DLD1 (cell line): Measurements from ENCODE around the gene DGKZ.

ENCODE experiments used
- in situ Hi-C: cut with HindIII; loops from 2 replicates; pipeline ENCODE4 v1.10.0; 2017; ENCODE audit warnings: low sequenced_read_pairs

DGKZ gene

DNA sequence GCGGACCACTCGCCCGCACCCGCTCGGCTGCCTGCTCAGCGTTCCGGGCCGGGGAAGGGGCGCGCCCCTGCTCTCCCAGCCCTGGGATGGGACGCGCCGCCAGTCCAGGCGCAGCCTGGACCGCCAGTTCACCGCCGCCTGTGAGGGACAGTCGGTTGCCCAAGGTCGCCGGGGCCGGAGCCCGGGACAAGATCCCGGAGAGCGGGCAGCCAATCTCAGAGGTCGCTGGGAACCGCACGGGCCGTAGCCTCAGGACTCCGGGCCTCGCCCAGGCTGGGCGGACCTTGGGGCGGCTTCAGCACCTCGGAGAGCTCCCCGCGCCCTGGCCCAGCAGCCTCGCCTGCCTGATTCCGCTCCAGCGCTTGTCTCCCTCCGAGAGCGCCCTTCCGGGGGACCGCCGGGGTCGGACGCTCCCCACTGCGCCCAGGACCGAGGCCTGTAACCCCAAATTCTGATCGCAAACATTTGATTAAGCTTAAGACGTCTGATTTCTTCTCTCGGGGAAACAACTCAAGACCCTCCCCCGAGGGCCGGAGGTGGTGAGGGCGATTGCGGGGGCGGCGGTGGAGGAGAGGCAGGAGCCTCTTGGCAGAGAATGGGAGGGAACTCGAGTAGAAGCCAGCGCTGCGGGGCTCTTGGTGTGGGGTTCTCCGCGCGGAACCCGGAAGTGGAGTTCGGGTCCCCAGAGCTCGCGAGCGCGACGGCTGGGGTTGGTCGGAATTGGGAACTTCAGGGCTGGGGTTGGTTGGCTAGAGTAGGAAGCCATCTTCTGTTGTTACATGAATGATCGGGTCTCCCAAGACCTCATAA, 45.4 kb downstream of the DGKZ start:
- in situ Hi-C loops = no loop called here

DNA sequence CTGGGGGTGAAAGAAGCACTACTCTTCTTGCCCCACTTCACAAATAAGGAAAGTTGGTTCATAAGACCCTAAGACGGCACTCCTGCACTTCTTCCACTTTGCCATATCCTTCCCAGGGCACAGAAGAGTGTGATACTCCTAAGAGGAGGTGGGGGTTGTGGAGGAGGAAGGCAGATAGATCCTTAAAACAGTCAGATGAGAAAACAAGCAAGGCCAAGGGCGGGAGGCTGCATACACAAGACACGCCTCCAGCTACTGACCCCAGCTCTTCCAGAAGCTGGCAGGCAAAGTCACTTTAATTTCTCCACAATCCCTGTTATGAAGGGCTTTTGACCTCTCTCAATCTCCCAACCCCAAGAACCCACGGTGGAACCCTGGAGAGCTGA, 46.0 kb downstream of the DGKZ start:
- in situ Hi-C loops = no loop called here

DNA sequence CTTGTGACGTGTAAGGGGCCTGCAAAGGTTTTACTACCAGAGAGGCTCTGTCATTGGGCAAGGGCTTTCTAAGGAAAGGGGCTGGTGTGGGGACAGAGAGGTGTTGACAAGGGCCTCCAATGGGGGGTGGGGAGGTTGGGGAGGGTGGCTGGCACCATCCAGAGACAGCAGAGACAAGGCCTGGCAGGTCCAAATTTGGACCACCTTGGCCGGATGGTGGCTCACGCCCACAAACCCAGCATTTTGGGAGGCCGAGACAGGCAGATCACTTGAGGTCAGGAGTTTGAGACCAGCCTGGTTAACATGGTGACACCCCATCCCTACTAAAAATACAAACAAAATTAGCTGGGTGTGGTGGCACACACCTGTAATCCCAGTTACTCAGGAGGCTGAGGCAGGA, 46.5 kb downstream of the DGKZ start:
- in situ Hi-C loops = no loop called here

DNA sequence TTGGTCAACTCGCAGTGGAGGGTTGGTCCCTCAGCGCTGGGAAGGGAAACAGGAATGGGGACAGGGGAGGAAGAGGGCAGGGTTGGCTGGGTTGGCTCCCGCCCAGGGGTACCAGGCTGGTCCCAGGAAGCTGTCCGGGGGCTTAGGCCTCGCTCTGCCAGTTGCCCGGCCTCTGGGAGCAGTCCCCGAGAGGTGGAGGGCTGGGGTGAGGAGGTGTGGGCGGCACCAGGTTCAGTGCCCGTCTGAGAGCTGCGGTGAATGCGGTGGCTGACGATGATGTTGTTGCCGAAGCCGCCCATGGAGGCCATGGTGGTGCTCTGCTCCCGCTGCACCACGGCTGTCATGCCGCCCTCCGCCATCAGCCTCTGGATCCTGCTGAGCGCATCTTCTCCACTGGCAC, 50.3 kb downstream of the DGKZ start:
- in situ Hi-C loops = no loop called here

DNA sequence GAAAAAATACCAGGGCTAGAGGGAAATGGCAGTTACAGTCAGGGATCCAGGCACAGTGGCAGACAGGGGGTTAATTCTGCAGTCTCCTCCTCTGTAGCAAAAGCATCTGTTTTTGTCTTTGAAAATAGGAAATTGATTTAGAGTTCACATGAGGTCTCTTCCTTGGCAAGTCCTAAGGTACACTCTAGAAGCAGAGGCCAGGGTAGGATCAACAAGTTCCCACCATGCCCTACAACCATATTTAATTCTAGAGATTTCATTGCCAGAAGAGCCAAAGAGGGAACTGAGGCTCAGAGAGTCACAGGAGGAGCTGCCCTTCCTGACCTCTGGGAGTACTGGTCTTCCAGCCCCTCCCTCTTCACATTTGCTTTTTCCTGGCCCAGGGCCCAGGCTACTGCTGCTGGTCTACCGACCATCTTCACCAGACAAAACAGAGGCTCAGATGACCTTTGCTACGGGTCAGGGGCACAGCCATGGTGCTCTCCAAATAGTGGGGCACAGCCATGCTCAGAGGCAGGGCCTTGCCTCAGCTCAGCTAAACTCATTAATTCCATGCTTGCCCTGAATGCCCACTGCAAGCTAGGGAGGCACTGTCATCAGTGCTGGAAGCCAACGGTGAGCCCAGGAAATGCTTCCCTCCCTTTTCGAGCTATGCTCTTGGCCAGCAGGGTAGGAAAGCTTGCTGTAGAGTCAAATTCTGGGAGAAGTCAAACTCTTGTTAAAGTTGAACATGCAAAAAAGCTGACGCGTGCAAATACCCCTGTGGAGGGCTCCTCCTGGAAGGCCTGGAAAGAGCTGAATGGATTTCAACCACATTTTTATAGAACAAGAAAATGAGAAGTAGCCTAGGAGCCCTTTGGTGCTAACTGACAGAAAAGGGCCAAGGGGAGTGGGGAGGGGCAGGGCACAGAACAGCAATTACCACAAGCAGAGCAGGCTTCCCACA, 56.0 kb downstream of the DGKZ start:
- in situ Hi-C loops = no loop called here

DNA sequence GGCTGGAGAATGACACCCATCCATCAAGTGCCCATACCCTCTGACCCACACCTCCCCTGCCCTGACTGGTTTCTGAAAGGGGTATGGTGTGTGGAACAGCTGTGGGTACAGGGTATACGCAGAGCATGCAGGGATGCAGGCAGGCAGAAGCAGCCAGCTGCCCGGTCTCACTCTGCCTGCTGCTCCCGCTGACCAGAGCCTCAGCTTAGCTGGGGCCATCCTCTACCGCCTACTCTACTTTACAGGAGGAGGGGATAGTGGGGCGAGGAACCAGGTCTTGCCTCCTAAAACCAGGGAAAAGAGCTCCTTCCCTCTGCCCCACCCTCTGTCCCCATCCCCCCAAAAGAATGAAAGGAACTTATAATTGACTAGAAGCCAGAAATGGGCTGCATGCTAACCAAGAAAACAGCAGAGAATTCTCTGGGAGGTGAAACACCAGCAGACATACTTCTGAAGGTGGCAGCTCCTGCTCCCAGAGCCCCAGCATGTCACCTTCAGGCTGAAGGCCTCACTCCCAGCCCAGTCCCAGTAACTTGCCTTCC, 57.3 kb downstream of the DGKZ start:
- in situ Hi-C loops = no loop called here

DNA sequence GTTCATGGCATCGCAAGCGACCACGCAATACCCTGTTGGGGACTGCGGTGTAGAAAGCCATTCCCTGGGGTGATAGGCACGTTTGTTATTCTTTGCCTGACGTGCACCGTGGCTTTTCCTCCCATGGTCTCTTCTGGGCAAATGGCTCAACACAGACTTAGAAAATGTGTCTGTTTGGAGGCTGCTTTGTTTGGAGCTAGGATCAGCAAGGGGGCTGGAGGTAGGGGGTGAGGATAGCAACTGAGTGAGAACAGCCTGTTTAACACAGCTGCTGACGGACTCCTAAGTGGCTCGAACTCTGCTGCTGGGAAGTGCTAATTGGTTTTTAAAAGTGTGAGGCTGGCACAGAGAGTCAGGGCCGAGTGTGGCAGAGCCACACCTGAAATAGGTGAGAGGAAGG, 60.4 kb downstream of the DGKZ start:
- in situ Hi-C loops = no loop called here

DNA sequence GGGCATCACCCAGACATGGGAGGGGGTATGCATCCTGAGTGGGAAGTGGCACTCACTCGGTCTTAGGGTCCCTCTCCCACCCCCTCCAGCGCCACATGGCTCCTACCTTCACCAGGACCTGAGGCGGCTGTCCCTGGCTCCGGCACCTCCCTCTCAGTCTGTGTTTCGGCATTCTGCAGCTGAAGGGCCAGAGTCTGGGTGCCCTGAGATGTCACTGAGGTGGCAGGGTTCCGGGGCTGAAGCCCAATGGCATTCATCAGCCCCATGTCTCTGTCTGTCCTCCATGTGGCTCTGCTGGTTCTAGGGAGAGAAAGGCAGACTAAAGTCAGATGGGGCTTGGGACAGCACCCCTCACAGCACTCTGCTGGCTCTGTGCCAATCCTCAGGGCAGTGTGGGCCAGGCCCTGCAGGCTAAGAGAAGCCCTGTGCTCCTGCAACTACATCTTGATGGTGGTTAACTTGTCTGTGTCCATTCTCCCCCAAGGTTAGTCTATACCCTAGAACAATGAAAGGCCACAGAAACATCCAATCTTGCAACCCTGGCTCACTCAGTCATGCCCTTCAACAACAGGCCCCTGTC, 61.2 kb downstream of the DGKZ start:
- in situ Hi-C loops = no loop called here

DNA sequence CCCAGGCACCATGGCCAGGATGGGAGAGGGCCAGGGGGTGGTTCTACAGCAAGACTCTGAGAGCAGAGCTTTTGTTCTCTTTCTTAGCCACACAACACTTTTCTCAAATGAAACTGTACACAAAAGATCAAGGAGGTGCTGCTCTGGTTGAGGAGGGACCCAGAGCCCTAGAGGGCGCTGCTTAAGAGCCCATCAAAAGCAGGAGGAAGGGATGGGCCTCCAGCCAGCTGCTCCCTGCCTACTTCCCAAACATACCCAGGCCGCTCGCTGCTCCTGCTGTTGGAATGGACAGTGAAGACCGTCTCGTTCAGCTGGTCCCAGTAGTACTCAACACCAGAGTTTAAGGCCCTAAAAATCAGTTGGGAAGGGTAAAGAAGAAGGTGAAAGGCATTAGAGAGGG, 62.8 kb downstream of the DGKZ start:
- in situ Hi-C loops = no loop called here

DNA sequence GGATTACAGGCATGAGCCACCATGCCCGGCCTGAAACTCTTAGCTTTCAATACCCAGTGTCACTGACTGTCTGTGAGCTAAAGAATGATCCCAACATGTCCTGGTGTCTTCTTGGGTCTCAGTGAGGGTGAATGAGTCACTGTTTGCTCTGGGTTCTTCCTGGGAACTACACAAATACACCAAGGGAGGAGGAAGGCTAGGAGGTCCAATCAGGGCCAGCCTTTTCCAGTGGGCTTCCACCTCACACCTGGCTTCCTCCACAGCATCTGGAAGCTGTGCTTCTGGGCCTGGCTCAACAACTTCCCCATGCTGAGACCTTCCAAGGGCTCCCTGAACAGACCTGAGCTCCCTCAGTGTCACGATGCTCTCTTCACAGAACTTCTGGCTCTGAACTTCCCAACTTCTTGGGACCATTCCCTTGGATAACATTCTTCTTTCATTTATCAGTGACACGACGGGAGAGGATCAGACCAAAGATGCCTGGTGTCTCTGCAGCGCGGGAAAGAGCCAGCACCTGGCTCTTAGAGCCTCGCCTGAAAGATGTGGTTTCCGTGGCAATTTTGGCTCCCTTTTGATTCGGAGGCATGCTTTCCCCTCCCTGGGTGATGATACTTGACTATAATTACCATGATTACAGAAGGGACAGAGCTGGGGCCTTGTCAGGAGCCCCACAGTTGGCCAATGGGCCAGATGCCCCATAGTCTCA, 66.7 kb downstream of the DGKZ start:
- in situ Hi-C loops = no loop called here

DNA sequence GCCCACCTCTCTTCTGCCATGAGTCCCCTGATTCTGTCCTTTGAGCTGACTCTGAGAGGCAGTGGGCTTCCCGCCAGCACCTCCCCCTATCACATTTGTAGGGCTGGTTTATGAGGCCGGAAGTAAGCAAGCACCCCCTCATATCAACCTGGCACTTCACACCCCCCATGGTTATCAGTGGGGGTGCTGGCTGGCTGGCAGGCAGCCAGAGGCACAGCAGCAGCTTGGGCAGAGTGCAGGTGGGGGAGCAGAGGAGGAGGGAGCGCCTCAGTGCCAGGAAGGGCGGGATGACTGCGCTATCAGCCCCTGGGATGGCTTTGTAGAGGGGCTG, 67.2 kb downstream of the DGKZ start:
- in situ Hi-C loops = no loop called here

DNA sequence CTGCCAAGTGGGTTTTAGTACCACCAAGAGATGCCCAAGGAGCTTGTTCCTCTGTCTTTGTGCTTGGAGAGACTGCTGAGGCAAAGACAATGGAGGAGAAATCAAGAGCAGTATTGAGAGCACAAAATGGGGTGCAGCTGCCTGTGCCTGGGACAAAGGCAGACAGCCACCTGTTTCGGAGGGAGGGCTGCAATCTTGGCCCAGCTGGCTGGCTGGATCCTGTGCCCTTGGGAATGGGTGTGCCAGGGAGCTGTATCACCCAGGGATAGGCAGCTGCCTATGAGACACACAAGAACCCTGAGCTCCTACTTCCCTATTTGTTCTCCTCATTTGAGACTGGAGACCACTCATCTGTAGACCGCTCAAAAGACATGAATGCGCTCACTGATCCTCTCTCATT, 67.6 kb downstream of the DGKZ start:
- in situ Hi-C loops = no loop called here

DNA sequence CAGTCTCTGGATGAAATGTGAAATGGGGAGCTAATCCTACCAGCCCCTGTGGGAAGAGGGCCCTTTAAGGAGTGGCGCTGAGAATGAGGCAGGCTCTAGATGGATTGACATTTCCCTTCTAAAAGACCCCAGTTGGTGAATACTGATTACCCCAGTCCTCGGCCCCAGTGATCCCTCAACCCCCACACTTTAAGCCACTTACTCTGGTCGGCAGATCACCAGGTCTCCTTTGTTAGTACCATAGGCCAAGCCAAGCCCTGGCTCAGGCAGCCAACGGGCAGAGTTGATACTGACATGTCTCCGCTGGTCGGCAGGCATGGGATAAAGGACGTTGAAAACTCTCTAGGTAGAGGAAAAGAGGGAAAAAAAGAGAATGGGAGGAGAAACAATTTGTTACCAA, 70.4 kb downstream of the DGKZ start:
- in situ Hi-C loops = no loop called here

DNA sequence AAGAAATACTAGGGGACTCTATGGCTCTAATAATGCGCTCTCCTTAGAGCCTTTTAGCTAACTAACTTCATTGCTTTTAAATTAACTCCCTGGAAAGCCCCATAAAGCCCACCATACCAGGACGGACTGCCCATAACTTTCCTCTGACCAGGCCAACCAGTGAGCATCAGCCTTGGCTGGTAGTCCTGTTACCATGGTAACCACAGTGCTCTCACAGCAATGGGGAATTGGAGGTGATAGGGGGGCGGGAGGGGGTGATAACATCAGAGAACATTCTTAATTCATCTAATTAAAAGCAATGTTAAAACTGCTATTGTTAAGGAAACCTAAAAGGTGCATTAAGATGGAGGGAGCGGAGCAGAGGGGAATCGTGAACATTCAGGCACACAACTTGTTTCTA, 71.5 kb downstream of the DGKZ start:
- in situ Hi-C loops = no loop called here

DNA sequence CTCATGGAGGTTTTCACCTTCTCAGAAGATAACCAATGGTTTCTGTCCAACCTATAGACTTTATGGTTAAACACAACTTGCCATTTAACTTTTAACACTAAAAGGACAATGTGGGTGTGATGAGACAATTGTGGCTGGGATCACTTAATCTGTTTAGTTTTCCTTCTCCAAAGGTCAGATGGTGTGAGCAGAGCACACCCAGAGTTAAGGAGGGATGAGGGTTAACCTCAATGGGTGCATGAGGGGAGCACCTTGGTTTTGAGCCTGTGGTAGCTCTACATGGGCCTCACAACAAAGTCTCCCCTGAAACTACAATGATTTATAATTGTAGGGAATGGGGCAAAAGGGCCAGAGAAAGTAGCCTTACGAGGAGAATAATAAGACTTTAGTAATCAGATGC, 73.2 kb downstream of the DGKZ start:
- in situ Hi-C loops = no loop called here

DNA sequence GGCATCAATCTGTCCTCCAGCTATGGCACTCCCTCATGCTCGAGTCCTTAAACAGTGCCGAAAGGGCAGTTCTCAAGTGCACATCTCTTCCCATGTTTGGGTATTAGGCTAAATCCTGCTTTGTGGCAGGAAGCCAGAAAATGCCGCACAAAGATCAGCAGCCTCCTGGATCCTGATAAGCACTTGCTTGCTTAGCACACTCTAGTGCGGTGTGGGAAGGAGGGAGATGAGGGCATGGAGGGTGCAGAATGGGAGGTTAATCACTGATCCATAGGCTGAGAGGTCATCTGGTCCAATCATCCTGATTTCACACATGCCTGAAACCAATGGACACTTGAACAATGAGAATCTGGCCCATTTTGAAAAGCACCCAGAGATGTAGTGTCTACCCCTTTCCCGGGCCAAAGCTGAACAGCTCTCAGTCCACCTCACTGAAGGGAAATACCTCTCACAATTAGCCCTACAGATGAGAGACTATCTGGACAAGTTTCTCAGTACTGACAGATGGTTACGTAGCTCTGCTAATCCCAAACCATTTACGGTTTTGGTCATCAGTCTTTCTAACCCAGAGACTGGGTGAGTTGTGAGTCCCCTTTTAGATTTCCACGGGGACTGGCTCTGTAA, 74.1 kb downstream of the DGKZ start:
- in situ Hi-C loops = no loop called here

DNA sequence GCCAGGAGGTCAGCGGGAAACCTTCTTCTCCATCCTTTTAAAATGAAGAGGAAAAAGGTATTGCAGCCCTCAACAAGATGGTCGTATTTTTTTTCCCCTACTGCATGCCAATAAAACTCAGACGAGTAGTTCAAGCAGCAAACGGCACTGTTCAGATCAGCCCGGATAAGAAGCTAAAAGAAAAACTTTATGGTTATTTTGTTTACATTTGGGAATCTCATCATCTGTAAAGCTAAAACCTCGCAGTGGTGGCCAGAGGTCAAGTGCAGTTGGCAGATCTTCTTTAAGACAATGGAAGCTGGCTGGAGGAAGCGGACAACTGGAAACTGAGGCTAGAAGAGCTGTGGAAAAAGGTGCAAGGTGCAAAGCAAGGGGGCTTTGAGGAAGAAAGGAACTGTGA, 75.3 kb downstream of the DGKZ start:
- in situ Hi-C loops = no loop called here

DNA sequence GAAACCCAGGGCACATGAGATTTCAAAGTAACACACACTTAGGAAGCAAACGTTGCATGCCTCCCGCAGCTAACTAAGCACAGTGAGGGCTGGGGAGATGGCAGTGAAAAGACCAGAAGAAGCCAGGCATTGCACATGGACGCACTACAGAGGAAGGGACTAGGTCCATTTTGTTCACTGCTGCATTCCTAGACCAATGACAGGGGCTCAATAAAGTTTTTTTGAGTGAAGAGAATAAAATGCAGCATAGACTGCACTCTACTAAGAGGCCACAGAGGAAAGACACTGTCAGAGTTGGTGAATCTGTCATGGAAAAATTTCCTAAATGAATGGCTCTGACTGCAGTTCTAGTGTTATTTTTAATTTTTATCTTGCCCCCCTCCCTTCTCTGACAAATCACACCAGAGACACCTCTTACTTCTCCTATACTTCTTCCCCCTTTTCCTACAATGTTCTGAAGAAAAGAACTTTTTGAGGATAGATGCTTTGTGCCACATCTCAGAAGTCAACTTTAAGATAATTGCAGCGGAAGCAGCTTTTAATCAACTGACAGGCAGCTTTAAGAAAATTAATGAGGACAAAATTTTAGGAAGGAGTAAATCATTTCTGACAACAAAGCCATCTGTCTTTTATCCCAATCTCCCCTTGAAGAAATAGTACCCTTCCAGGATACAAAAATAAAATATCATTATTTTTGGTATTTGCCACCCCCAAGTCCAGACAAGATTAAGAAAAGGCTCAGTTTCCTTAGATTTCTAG, 79.1 kb downstream of the DGKZ start:
- in situ Hi-C loops = no loop called here

DNA sequence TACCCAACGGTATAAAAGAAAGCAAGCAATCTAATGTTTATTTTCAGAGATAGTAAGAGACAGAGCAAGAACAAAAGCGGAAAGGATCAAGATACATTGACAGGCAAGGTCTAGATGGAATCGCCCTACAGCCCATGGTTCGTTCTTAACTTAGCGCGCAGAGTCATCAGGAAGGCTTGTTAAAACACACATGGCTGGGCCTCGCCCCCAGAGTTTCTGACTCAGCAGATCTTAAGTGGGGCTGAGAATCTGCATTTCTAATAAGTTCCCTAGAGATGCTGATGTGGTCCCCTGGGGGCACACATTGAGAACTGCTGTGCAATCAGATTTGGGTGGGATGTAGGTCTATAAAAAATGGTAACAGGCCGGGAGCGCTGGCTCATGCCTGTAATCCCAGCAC, 80.1 kb downstream of the DGKZ start:
- in situ Hi-C loops = no loop called here

DNA sequence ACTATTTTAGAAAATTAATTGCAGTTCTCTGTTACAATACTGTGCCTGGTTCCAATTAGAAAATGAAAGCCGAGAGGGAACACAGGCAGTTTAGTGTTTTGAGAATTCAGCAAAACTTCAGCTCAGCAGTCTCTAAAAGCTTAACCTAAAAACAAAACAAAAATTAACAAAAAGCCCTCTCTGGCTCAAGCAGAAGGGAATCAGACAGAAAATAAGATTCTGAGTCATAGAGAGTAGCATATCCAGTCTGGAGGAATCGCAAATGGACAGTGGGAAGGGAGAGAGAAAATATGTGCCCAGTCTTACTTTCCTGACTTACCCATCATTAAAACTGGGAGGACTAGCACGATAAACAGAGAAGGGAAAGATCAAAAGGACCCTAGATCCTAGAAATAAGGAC, 82.5 kb downstream of the DGKZ start:
- in situ Hi-C loops = no loop called here
